ENCODE data around the gene PARG.
"Not testable (repeated sequence)": the region's sequence is repeated elsewhere in the genome, so short reads cannot be mapped to it uniquely, and the experiment has no call there.

GRCh38 chr10:49970331-49970857 lies 28.6 kb upstream of the PARG start:
- TF ChIP-seq CTCF (IDR thresholded peaks at IDR 0.05); JUN (CRISPR knock-in tag; IDR thresholded peaks at IDR 0.05); SP1 (CRISPR knock-in tag; conservative IDR thresholded peaks at IDR 0.05); NR1H2 (CRISPR knock-in tag; IDR thresholded peaks at IDR 0.05); ATF3 (CRISPR knock-in tag; conservative IDR thresholded peaks at IDR 0.05); HMGXB4 (CRISPR knock-in tag; IDR thresholded peaks at IDR 0.05); PRDM15 (CRISPR knock-in tag; IDR thresholded peaks at IDR 0.05); FOXP4 (CRISPR knock-in tag; IDR thresholded peaks at IDR 0.05); FOXK1 (CRISPR knock-in tag; IDR thresholded peaks at IDR 0.05); USF2 (CRISPR knock-in tag; IDR thresholded peaks at IDR 0.05): not testable (repeated sequence)
